CD8-positive, alpha-beta memory T cell (primary cell): Measurements from ENCODE around the gene SGCA. TPM values are rescaled to one million over a fixed set of nuclear protein-coding genes. Genes with fewer than 3 reads are reported as not detected.

Experiments
- CTCF ChIA-PET: fragments of 350-600 bp; sonication (Branson Sonifier 250); formaldehyde crosslinking; loops from one replicate; lab custom pipeline; 2021; ENCODE audit warnings: antibody characterized with exemption; lab: Charles Lee
- POLR2A ChIA-PET: fragments of 350-600 bp; sonication (Branson Sonifier 250); formaldehyde crosslinking; loops from one replicate; lab custom pipeline; 2021; ENCODE audit warnings: antibody characterized with exemption; lab: Charles Lee
- DNase-seq, 5 donors: peaks; one replicate each; pipeline versions ENCODE4 v3.0.0 to v3.0.0-alpha.2; 2020 to 2022; ENCODE audit warnings: mixed read lengths in 1 of 5
- H3K27ac ChIP-seq: one replicate; pipeline ENCODE4 v1.7.0; 2013; ENCODE audit warnings: low read depth, mild to moderate bottlenecking, low read length, moderate library complexity
- H3K27me3 ChIP-seq: 2 replicates; pipeline ENCODE4 v1.7.0; 2013; ENCODE audit warnings: low read length, mild to moderate bottlenecking; ENCODE audit not compliant: insufficient read depth, poor library complexity, severe bottlenecking
- H3K36me3 ChIP-seq: 2 replicates; pipeline ENCODE4 v1.7.0; 2013; ENCODE audit warnings: mild to moderate bottlenecking, low read length, moderate library complexity; ENCODE audit not compliant: insufficient read depth
- H3K4me1 ChIP-seq: 2 replicates; pipeline ENCODE4 v1.7.0; 2013; ENCODE audit warnings: mild to moderate bottlenecking, low read length, moderate library complexity; ENCODE audit not compliant: insufficient read depth
- H3K4me3 ChIP-seq: 2 replicates; pipeline ENCODE4 v1.7.0; 2013; ENCODE audit warnings: mild to moderate bottlenecking, low read length
- H3K9me3 ChIP-seq: 2 replicates; pipeline ENCODE4 v1.7.0; 2013; ENCODE audit warnings: mild to moderate bottlenecking, low read length
- H3K27ac Mint-ChIP-seq, 8 donors: one replicate each; pipeline ENCODE4 v1.8.0; 2020 to 2021; ENCODE audit warnings: mixed read lengths in 8 of 8, mild to moderate bottlenecking in 6 of 8, inconsistent platforms in 3 of 8, moderate library complexity in 3 of 8
- H3K27me3 Mint-ChIP-seq, 2 donors: one replicate each; pipeline ENCODE4 v1.8.0; 2020 to 2021; ENCODE audit warnings: mixed read lengths in 2 of 2, mild to moderate bottlenecking in 1 of 2, moderate library complexity in 1 of 2
- H3K36me3 Mint-ChIP-seq, 3 donors: one replicate each; pipeline ENCODE4 v1.8.0; 2020 to 2021; ENCODE audit warnings: mixed read lengths in 3 of 3, inconsistent platforms in 1 of 3, mild to moderate bottlenecking in 1 of 3
- H3K4me1 Mint-ChIP-seq, 3 donors: one replicate each; pipeline ENCODE4 v1.8.0; 2020 to 2021; ENCODE audit warnings: mixed read lengths in 3 of 3, inconsistent platforms in 1 of 3, mild to moderate bottlenecking in 1 of 3
- H3K4me3 Mint-ChIP-seq, 7 donors: one replicate each; pipeline ENCODE4 v1.8.0; 2020 to 2021; ENCODE audit warnings: mixed read lengths in 7 of 7, mild to moderate bottlenecking in 6 of 7, moderate library complexity in 4 of 7, inconsistent platforms in 2 of 7
- H3K9me3 Mint-ChIP-seq, 5 donors: one replicate each; pipeline ENCODE4 v1.8.0; 2020 to 2022; ENCODE audit warnings: mixed read lengths in 5 of 5, mild to moderate bottlenecking in 3 of 5, moderate library complexity in 2 of 5, inconsistent platforms in 1 of 5
- polyA plus RNA-seq: library from polyadenylated mRNA; unstranded; fragments of 300-500 nt; fragmentation: Illumina TruSeq; gene quantifications from one replicate; pipeline ENCODE4 v1.2.3, GENCODE V29; 2021
- total RNA-seq, 2 experiments: library from RNA; stranded (reverse); gene quantifications; one replicate each; pipeline ENCODE4 v1.2.3, GENCODE V29; 2021

Gene SGCA
- total and polyA plus RNA-seq, 3 experiments from 2014 or later, result 0.31 TPM; not detected in 2

DNA sequence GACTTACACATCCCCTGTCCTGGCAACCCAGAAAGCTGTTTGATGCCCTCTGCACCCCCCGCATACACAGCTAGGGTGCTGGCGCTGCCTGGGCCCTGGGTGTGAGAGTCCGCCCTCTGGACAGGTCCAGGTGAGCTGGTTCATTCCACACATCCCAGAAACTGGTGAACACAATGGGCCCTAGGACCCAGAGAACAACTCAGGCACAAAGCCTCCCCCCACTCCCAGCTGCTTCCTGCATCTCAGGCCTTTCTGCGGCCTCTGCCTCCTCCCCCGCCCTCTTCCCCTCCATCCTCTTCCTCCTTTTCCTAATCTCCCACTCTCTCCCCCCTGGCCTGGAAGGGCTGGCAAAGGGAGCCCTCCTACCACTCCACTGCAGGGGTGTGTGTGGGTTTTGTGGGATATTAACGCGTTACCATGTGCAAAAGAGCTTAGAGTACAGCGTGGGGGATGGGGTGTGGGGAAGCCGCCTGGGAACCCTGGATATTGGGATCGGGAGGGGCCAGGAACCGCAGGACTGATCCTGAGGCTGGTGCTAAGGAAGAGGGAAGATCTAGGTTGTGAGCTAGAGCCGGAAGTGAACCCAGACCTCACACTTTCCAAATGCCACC, 13.8 kb upstream of the SGCA start:
- peak overlapping the region; percentile 86 to 100 (median 90) for H3K4me3 Mint-ChIP-seq
- Histone ChIP-seq H3K27me3 (no peaks in the 10 kb centered on the region), H3K27ac (peak overlapping the region; percentile 40), H3K4me3 (peak overlapping the region; percentile 80), H3K9me3 (no peaks in the 10 kb centered on the region), H3K36me3 (no peaks in the 10 kb centered on the region), H3K4me1 (peaks cover 46% of the 10 kb centered on the region)
- H3K27ac Mint-ChIP-seq, result peak overlapping the region; percentile 75 to 99 (median 93)
- peak in 3 of 5 donors; percentile 59 to 75 (median 61) for DNase-seq
- H3K27me3 Mint-ChIP-seq, result peaks cover 0 to 3% of the 10 kb centered on the region in 2 donors
- ChIA-PET POLR2A (interaction anchor here (0.6 to 1.7 kb wide), 8 partner anchors 9 to 805 kb away, joined by 3 to 6 read pairs (median 4); partner anchors contain the start of genes PDK2 and SAMD14), CTCF (interaction anchor here (0.7 to 6.1 kb wide), 13 partner anchors 9 to 202 kb away, joined by 3 to 56 read pairs (median 4); partner anchors contain the start of genes PDK2 and SGCA)
- peaks cover 20 to 34% (median 27%) of the 10 kb centered on the region in 3 donors for H3K4me1 Mint-ChIP-seq
- no peaks in the 10 kb centered on the region for H3K9me3 Mint-ChIP-seq
- peaks cover 0 to 9% (median 0%) of the 10 kb centered on the region in 3 donors for H3K36me3 Mint-ChIP-seq

GRCh38 chr17:50152736-50153135, 13.1 kb upstream of the SGCA start:
- Mint-ChIP-seq H3K4me1 (peaks cover 16 to 28% (median 20%) of the 10 kb centered on the region in 3 donors), H3K27ac (peak overlapping the region in 7 of 8 donors; percentile 43 to 96 (median 91)), H3K27me3 (peaks cover 0 to 3% of the 10 kb centered on the region in 2 donors), H3K9me3 (no peaks in the 10 kb centered on the region), H3K4me3 (peak overlapping the region in 3 of 7 donors; percentile 87 to 100 (median 95)), H3K36me3 (peaks cover 0 to 5% (median 0%) of the 10 kb centered on the region in 3 donors)
- H3K36me3 ChIP-seq, result no peaks in the 10 kb centered on the region
- H3K4me1 ChIP-seq, result peaks cover 41% of the 10 kb centered on the region
- ChIA-PET CTCF (interaction anchor here (0.7 to 6.1 kb wide), 11 partner anchors 9 to 203 kb away, joined by 3 to 56 read pairs (median 5); partner anchors contain the start of genes PDK2 and SGCA), POLR2A (interaction anchor here (1.5 to 1.7 kb wide), 3 partner anchors 8 to 58 kb away, joined by 4 to 6 read pairs (median 5); partner anchors contain the start of gene PDK2)
- no peaks in the 10 kb centered on the region for H3K27me3 ChIP-seq
- peak overlapping the region; percentile 40 for H3K27ac ChIP-seq
- no peak overlapping the region for H3K4me3 ChIP-seq
- no peak for DNase-seq
- H3K9me3 ChIP-seq, result no peaks in the 10 kb centered on the region

GRCh38 chr17:50153650-50154575, 11.9 kb upstream of the SGCA start:
- ChIA-PET CTCF (interaction anchor here (1.1 to 6.1 kb wide), 3 partner anchors 13 to 60 kb away, joined by 4 to 50 read pairs (median 6); no protein-coding TSS in a partner anchor), POLR2A (no interaction called here)
- peaks cover 44% of the 10 kb centered on the region for H3K4me1 ChIP-seq
- no peaks in the 10 kb centered on the region for H3K9me3 ChIP-seq
- DNase-seq, result no peak
- Mint-ChIP-seq H3K9me3 (no peaks in the 10 kb centered on the region), H3K4me3 (peak overlapping the region in 1 of 7 donors; percentile 72), H3K27me3 (no peaks in the 10 kb centered on the region), H3K27ac (peak overlapping the region in 6 of 8 donors; percentile 15 to 88 (median 56)), H3K36me3 (peaks cover 0 to 5% (median 0%) of the 10 kb centered on the region in 3 donors), H3K4me1 (peaks cover 20 to 27% (median 25%) of the 10 kb centered on the region in 3 donors)
- H3K27me3 ChIP-seq, result no peaks in the 10 kb centered on the region
- H3K4me3 ChIP-seq, result no peak overlapping the region
- no peaks in the 10 kb centered on the region for H3K36me3 ChIP-seq
- no peak overlapping the region for H3K27ac ChIP-seq

- H3K36me3 Mint-ChIP-seq, result peaks cover 0 to 3% (median 0%) of the 10 kb centered on the region in 3 donors
- no peak for DNase-seq
- Histone ChIP-seq H3K9me3 (no peaks in the 10 kb centered on the region), H3K27ac (no peak overlapping the region), H3K36me3 (no peaks in the 10 kb centered on the region), H3K4me3 (no peak overlapping the region), H3K27me3 (no peaks in the 10 kb centered on the region), H3K4me1 (peaks cover 44% of the 10 kb centered on the region)
- peaks cover 20 to 27% (median 25%) of the 10 kb centered on the region in 3 donors for H3K4me1 Mint-ChIP-seq
- POLR2A ChIA-PET, result no interaction called here
- no peaks in the 10 kb centered on the region for H3K9me3 Mint-ChIP-seq
- H3K4me3 Mint-ChIP-seq, result peak overlapping the region in 2 of 7 donors; percentile 7 to 72
- peak overlapping the region in 7 of 8 donors; percentile 18 to 88 (median 48) for H3K27ac Mint-ChIP-seq
- no peaks in the 10 kb centered on the region for H3K27me3 Mint-ChIP-seq
- CTCF ChIA-PET, result interaction anchor here (1.1 to 6.1 kb wide), 3 partner anchors 14 to 60 kb away, joined by 4 to 50 read pairs (median 6); no protein-coding TSS in a partner anchor
Measured at GRCh38 chr17:50154604-50155003, 11.2 kb upstream of the SGCA start.

- Mint-ChIP-seq H3K4me1 (peaks cover 23 to 27% (median 25%) of the 10 kb centered on the region in 3 donors), H3K36me3 (peaks cover 0 to 3% (median 0%) of the 10 kb centered on the region in 3 donors), H3K27ac (peak overlapping the region in 3 of 8 donors; percentile 24 to 88 (median 33)), H3K9me3 (no peaks in the 10 kb centered on the region), H3K4me3 (peak overlapping the region in 2 of 7 donors; percentile 36 to 72), H3K27me3 (no peaks in the 10 kb centered on the region)
- no peaks in the 10 kb centered on the region for H3K27me3 ChIP-seq
- no peak overlapping the region for H3K27ac ChIP-seq
- no peak overlapping the region for H3K4me3 ChIP-seq
- ChIA-PET POLR2A (no interaction called here), CTCF (interaction anchor here (1.1 to 6.1 kb wide), 4 partner anchors 14 to 61 kb away, joined by 4 to 50 read pairs (median 6); no protein-coding TSS in a partner anchor)
- no peaks in the 10 kb centered on the region for H3K36me3 ChIP-seq
- H3K4me1 ChIP-seq, result peaks cover 44% of the 10 kb centered on the region
- no peak for DNase-seq
- H3K9me3 ChIP-seq, result no peaks in the 10 kb centered on the region
Measured at GRCh38 chr17:50155115-50155819, 10.5 kb upstream of the SGCA start.

GRCh38 chr17:50157891-50158290, 7.9 kb upstream of the SGCA start:
- H3K27me3 Mint-ChIP-seq, result peaks cover 0 to 3% of the 10 kb centered on the region in 2 donors
- H3K4me3 ChIP-seq, result no peak overlapping the region
- H3K9me3 Mint-ChIP-seq, result no peaks in the 10 kb centered on the region

More at GRCh38 chr17:50157891-50158290, 7.9 kb upstream of the SGCA start:
- no peaks in the 10 kb centered on the region for H3K36me3 Mint-ChIP-seq
- peaks cover 27 to 39% (median 29%) of the 10 kb centered on the region in 3 donors for H3K4me1 Mint-ChIP-seq
- Histone ChIP-seq H3K9me3 (no peaks in the 10 kb centered on the region), H3K36me3 (no peaks in the 10 kb centered on the region), H3K4me1 (peaks cover 50% of the 10 kb centered on the region), H3K27ac (no peak overlapping the region), H3K27me3 (no peaks in the 10 kb centered on the region)
- peak overlapping the region in 6 of 8 donors; percentile 5 to 66 (median 48) for H3K27ac Mint-ChIP-seq
- POLR2A ChIA-PET, result no interaction called here
- peak overlapping the region in 1 of 7 donors; percentile 10 for H3K4me3 Mint-ChIP-seq
- CTCF ChIA-PET, result interaction anchor here (0.8 to 1.9 kb wide), 3 partner anchors 13 to 44 kb away, joined by 3 to 7 read pairs (median 4); partner anchors contain the start of gene COL1A1
- DNase-seq, result peak in 2 of 5 donors; percentile 17 to 35
